H1 (cell line): ENCODE measurements around the gene AIFM3. TPM values are rescaled to one million over a fixed set of nuclear protein-coding genes. Genes with fewer than 3 reads are reported as not detected.

Experiments used
- CTCF ChIA-PET: fragments of 300-600 bp; sonication (Branson Sonifier 250); formaldehyde crosslinking; loops from one replicate; lab custom pipeline; 2021; ENCODE audit not compliant: partially characterized antibody; lab: Charles Lee
- POLR2A ChIA-PET: fragments of 300-600 bp; sonication (Branson Sonifier 250); formaldehyde crosslinking; loops from one replicate; lab custom pipeline; 2021; ENCODE audit warnings: inconsistent platforms; ENCODE audit not compliant: partially characterized antibody; lab: Charles Lee
- DNase-seq, 2 experiments: peaks; one replicate each; pipeline versions ENCODE4 v3.0.0 to v3.0.0-alpha.2; 2010 to 2022; ENCODE audit warnings: low spot score in 2 of 2, low read depth in 1 of 2, mixed read lengths in 1 of 2
- FAIRE-seq: peaks from 2 replicates; lab custom pipeline; 2011; peaks lifted over from hg19 to GRCh38; lab: Jason Lieb, UNC
- H2AFZ ChIP-seq: 2 replicates; pipeline ENCODE4 v1.8.1; 2012; ENCODE audit warnings: low read length, inconsistent platforms
- H2AK5ac ChIP-seq: 2 replicates; pipeline ENCODE4 v1.6.1; 2013; ENCODE audit warnings: low read depth, low read length
- H2BK120ac ChIP-seq: replicated peaks from 2 replicates; pipeline ENCODE3; 2013; ENCODE audit warnings: low read depth, low read length, inconsistent platforms
- H2BK12ac ChIP-seq: 2 replicates; pipeline ENCODE4 v1.6.1; 2013; ENCODE audit warnings: low read depth, low read length
- H2BK15ac ChIP-seq: 2 replicates; pipeline ENCODE4 v1.6.1; 2013; ENCODE audit warnings: low read length
- H2BK20ac ChIP-seq: 2 replicates; pipeline ENCODE4 v1.6.1; 2013; ENCODE audit warnings: low read length
- H2BK5ac ChIP-seq: 2 replicates; pipeline ENCODE4 v1.6.1; 2013; ENCODE audit warnings: low read depth, low read length
- H3K14ac ChIP-seq: 2 replicates; pipeline ENCODE4 v1.6.1; 2013; ENCODE audit warnings: inconsistent platforms; ENCODE audit not compliant: insufficient read length
- H3K18ac ChIP-seq: 2 replicates; pipeline ENCODE4 v1.6.1; 2013; ENCODE audit warnings: low read length; ENCODE audit errors: extremely low read depth
- H3K23ac ChIP-seq: 2 replicates; pipeline ENCODE4 v1.6.1; 2013; ENCODE audit warnings: inconsistent platforms; ENCODE audit not compliant: insufficient read length
- H3K23me2 ChIP-seq: 2 replicates; pipeline ENCODE4 v1.6.1; 2013; ENCODE audit warnings: low read depth, low read length
- H3K27ac ChIP-seq: 2 replicates; pipeline ENCODE4 v1.6.1; 2011; ENCODE audit warnings: low read depth, low read length, inconsistent platforms
- H3K27me3 ChIP-seq, 4 experiments: replicated peaks in 1 of 4; 1 replicate in 1 of 4; 2 replicates in 3 of 4; pipeline versions ENCODE4 v1.6.1 to v1.8.1; 2011 to 2013; ENCODE audit warnings: low read length in 3 of 4, mild to moderate bottlenecking in 3 of 4, inconsistent platforms in 2 of 4, mixed read lengths in 2 of 4, moderate library complexity in 1 of 4; ENCODE audit not compliant: control insufficient read depth in 3 of 4, insufficient read depth in 3 of 4; ENCODE audit errors: extremely low read depth in 1 of 4
- H3K36me3 ChIP-seq, 4 experiments: 2 replicates each; pipeline versions ENCODE4 v1.6.1 to v1.8.1; 2011 to 2013; ENCODE audit warnings: mild to moderate bottlenecking in 4 of 4, low read length in 3 of 4, moderate library complexity in 2 of 4, control low read depth in 1 of 4, inconsistent platforms in 1 of 4; ENCODE audit not compliant: insufficient read depth in 4 of 4, control insufficient read depth in 2 of 4
- H3K4ac ChIP-seq: replicated peaks from 2 replicates; pipeline ENCODE3; 2013; ENCODE audit warnings: low read length, low read depth, mixed read lengths, inconsistent platforms; ENCODE audit not compliant: insufficient read length
- H3K4me1 ChIP-seq, 4 experiments: replicated peaks in 1 of 4; 1 replicate in 1 of 4; 2 replicates in 3 of 4; pipeline versions ENCODE4 v1.6.1 to v1.8.1; 2011 to 2013; ENCODE audit warnings: low read length in 3 of 4, inconsistent platforms in 2 of 4, mixed read lengths in 1 of 4; ENCODE audit not compliant: insufficient read depth in 4 of 4, control insufficient read depth in 3 of 4
- H3K4me2 ChIP-seq, 2 experiments: 2 replicates each; pipeline versions ENCODE4 v1.6.1 to v1.8.1; 2011 to 2013; ENCODE audit warnings: low read depth in 2 of 2, low read length in 2 of 2, control low read depth in 1 of 2, inconsistent platforms in 1 of 2, mild to moderate bottlenecking in 1 of 2; ENCODE audit not compliant: insufficient read depth in 1 of 2
- H3K4me3 ChIP-seq, 4 experiments: fragments of 200-600, 300-600 bp in 1 of 4; sonication (generic), shearing (Covaris generic), sonication (Bioruptor Twin) in 1 of 4; 2 replicates each; pipeline versions ENCODE4 v1.5.1 to v1.8.1; 2011 to 2016; ENCODE audit warnings: low read length in 4 of 4, low read depth in 3 of 4, control low read depth in 2 of 4, inconsistent platforms in 2 of 4, mild to moderate bottlenecking in 2 of 4, mixed read lengths in 1 of 4, moderate library complexity in 1 of 4; ENCODE audit not compliant: insufficient read depth in 2 of 4; ENCODE audit errors: extremely low read depth in 1 of 4
- H3K56ac ChIP-seq: replicated peaks from 2 replicates; pipeline ENCODE3; 2013; ENCODE audit warnings: low read depth, mild to moderate bottlenecking, mixed read lengths, low read length, inconsistent platforms; ENCODE audit not compliant: insufficient read length
- H3K79me1 ChIP-seq: 2 replicates; pipeline ENCODE4 v1.6.1; 2013; ENCODE audit warnings: low read depth, low read length, control low read depth
- H3K79me2 ChIP-seq, 2 experiments: 2 replicates each; pipeline versions ENCODE4 v1.6.1 to v1.8.1; 2012 to 2013; ENCODE audit warnings: low read length in 2 of 2, mild to moderate bottlenecking in 2 of 2, inconsistent platforms in 1 of 2; ENCODE audit not compliant: insufficient read depth in 2 of 2, control insufficient read depth in 1 of 2
- H3K9ac ChIP-seq, 4 experiments: replicated peaks in 1 of 4; 1 replicate in 1 of 4; 2 replicates in 3 of 4; pipeline versions ENCODE4 v1.6.1 to v1.8.1; 2011 to 2013; ENCODE audit warnings: low read depth in 3 of 4, low read length in 3 of 4, control low read depth in 2 of 4, mild to moderate bottlenecking in 2 of 4, moderate library complexity in 2 of 4, inconsistent platforms in 1 of 4; ENCODE audit errors: extremely low read depth in 1 of 4
- H3K9me3 ChIP-seq, 2 experiments: 2 replicates each; pipeline versions ENCODE4 v1.6.1 to v1.8.1; 2012 to 2013; ENCODE audit warnings: mild to moderate bottlenecking in 2 of 2, moderate library complexity in 2 of 2, control low read depth in 1 of 2, inconsistent platforms in 1 of 2, low read depth in 1 of 2, low read length in 1 of 2, mixed read lengths in 1 of 2; ENCODE audit not compliant: insufficient read depth in 2 of 2
- H4K20me1 ChIP-seq, 2 experiments: replicated peaks in 1 of 2; 2 replicates each; pipeline versions ENCODE3 to v1.8.1; 2011 to 2013; ENCODE audit warnings: inconsistent platforms in 2 of 2, low read length in 2 of 2, mild to moderate bottlenecking in 1 of 2; ENCODE audit not compliant: insufficient read depth in 2 of 2, control insufficient read depth in 1 of 2
- H4K5ac ChIP-seq: 2 replicates; pipeline ENCODE4 v1.6.1; 2013; ENCODE audit warnings: low read length, low read depth, mixed read lengths, inconsistent platforms; ENCODE audit not compliant: insufficient read length
- H4K8ac ChIP-seq: 2 replicates; pipeline ENCODE4 v1.8.0; 2013; ENCODE audit warnings: mild to moderate bottlenecking, moderate library complexity, low read length, inconsistent platforms; ENCODE audit not compliant: insufficient read depth; ENCODE audit errors: extremely low read depth
- H4K91ac ChIP-seq: replicated peaks from 2 replicates; pipeline ENCODE3; 2013; ENCODE audit warnings: low read length, mixed read lengths, inconsistent platforms; ENCODE audit not compliant: insufficient read length
- EGR1 ChIP-seq: IDR thresholded peaks from 2 replicates; pipeline ENCODE4 v1.6.1; 2011; ENCODE audit warnings: low read depth, low read length, borderline replicate concordance
- EP300 ChIP-seq, 2 experiments: IDR thresholded peaks; 1 replicate in 1 of 2; 2 replicates in 1 of 2; pipeline ENCODE4 v1.6.1; 2011 to 2012; ENCODE audit warnings: low read depth in 2 of 2, low read length in 2 of 2, mild to moderate bottlenecking in 2 of 2, borderline replicate concordance in 1 of 2, inconsistent platforms in 1 of 2, moderate library complexity in 1 of 2
- EZH2 ChIP-seq: fragments of 200-600 bp; sonication (generic); IDR thresholded peaks from 2 replicates; pipeline ENCODE4 v1.7.1; 2012; ENCODE audit warnings: low read depth, mild to moderate bottlenecking, moderate library complexity, low read length, inconsistent platforms; ENCODE audit not compliant: severe bottlenecking
- FOSL1 ChIP-seq: IDR thresholded peaks from 2 replicates; pipeline ENCODE4 v1.6.1; 2011; ENCODE audit warnings: mild to moderate bottlenecking, low read depth, low read length, moderate library complexity; ENCODE audit not compliant: insufficient read depth
- PHF8 ChIP-seq: fragments of 200-600 bp; sonication (generic); conservative IDR thresholded peaks from 2 replicates; pipeline ENCODE4 v1.7.1; 2012; ENCODE audit warnings: low read depth, mild to moderate bottlenecking, inconsistent platforms, low read length, moderate library complexity
- SP1 ChIP-seq: IDR thresholded peaks from 2 replicates; pipeline ENCODE4 v1.6.1; 2011; ENCODE audit warnings: low read depth, low read length
- SUZ12 ChIP-seq: fragments of 200-600 bp; sonication (generic); IDR thresholded peaks from 2 replicates; pipeline ENCODE4 v1.6.1; 2012; ENCODE audit warnings: mild to moderate bottlenecking, inconsistent platforms, low read length, moderate library complexity, mixed read lengths
- TCF12 ChIP-seq: IDR thresholded peaks from 2 replicates; pipeline ENCODE4 v1.6.1; 2011; ENCODE audit warnings: low read depth, mild to moderate bottlenecking, low read length
- TEAD4 ChIP-seq: IDR thresholded peaks from 2 replicates; pipeline ENCODE4 v1.6.1; 2012; ENCODE audit warnings: low read depth, low read length, inconsistent platforms, mixed read lengths
- USF2 ChIP-seq: IDR thresholded peaks from 2 replicates; pipeline ENCODE4 v1.6.1; 2011; ENCODE audit warnings: low read length, improper control_type of control experiment
- ZNF274 ChIP-seq: IDR thresholded peaks from 2 replicates; pipeline ENCODE4 v1.7.0; 2012; ENCODE audit warnings: low read length, borderline replicate concordance; ENCODE audit errors: extremely low read depth
- WGBS, 2 experiments: shearing (Covaris generic) in 1 of 2; methylation state at CpG; one replicate each; pipeline versions ENCODE4 v1.1.6 to v1.1.7; 2013 to 2015; ENCODE audit warnings: low lambda C conversion rate in 2 of 2, mixed read lengths in 2 of 2, inconsistent platforms in 1 of 2, low coverage in 1 of 2, missing lambda C conversion rate in 1 of 2; ENCODE audit not compliant: insufficient replicate concordance in 2 of 2, insufficient coverage in 1 of 2, insufficient read length in 1 of 2; ENCODE audit errors: extremely low coverage in 1 of 2, missing lambda C conversion rate in 1 of 2; 5-methylcytosine and 5-hydroxymethylcytosine counted together
- polyA plus RNA-seq, 7 experiments: library from polyadenylated mRNA; depleted of rRNA in 3 of 7; stranded (reverse) in 5 of 7; unstranded in 2 of 7; fragments of >200 nt in 5 of 7; fragments of 200-250 nt in 2 of 7; gene quantifications; 1 replicate in 5 of 7; 2 replicates in 1 of 7; 4 replicates in 1 of 7; pipeline versions ENCODE4 v1.2.1 to v1.2.3, GENCODE V29; 2011 to 2013; ENCODE audit warnings: missing spikeins in 2 of 7, mixed read lengths in 2 of 7
- total RNA-seq: library from RNA; stranded (reverse); fragmentation: NEBNext Ultra II Directional; extraction: Animal tissue kit (Norgen Biotek cat#: 25700); gene quantifications from 2 replicates; pipeline ENCODE4 v1.2.1, GENCODE V29; 2021

Gene AIFM3
- total and polyA plus RNA-seq, 2 of the 8 experiments (the other 6 are each of a cell fraction or from before 2014, with no cell fraction given): 0.86 to 1.4 TPM

GRCh38 chr22:20968281-20968977 is 1.4 kb downstream of the AIFM3 start:
- H3K4ac ChIP-seq: no peak overlapping the region
- H3K56ac ChIP-seq: no peak overlapping the region
- H2BK12ac ChIP-seq: 0 out of 2 replicates have a peak overlapping the region, but pooled peaks have one; percentile 39
- peak overlapping the region; percentile 30 to 35; a peak in 1 of 4 replicates for H3K4me2 ChIP-seq
- H4K20me1 ChIP-seq: peaks cover 6 to 10% of the 10 kb centered on the region in 2 experiments
- H3K36me3 ChIP-seq: no peaks in the 10 kb centered on the region
- H3K23me2 ChIP-seq: peaks cover 2% of the 10 kb centered on the region; the same call in 1 of the 2 replicates
- H2AFZ ChIP-seq: no peak overlapping the region
- no peak overlapping the region for H2BK20ac ChIP-seq
- DNase-seq (peak in 1 of 2 experiments; percentile 54), FAIRE-seq (no peak)
- H3K14ac ChIP-seq: no peak overlapping the region
- no peak overlapping the region for H4K91ac ChIP-seq
- CTCF ChIA-PET: interaction anchor here (0.7 to 10.9 kb wide), 6 partner anchors 10 to 83 kb away, joined by 3 to 115 read pairs (median 8); partner anchors contain the start of gene THAP7
- no peak overlapping the region for H3K27ac ChIP-seq
- peaks cover 0 to 19% (median 13%) of the 10 kb centered on the region in 4 experiments; a peak in 6 of 7 replicates for H3K4me1 ChIP-seq
- peak overlapping the region in 1 of 4 experiments; percentile 39; a peak in 2 of 8 replicates for H3K4me3 ChIP-seq
- peaks cover 31 to 64% (median 50%) of the 10 kb centered on the region in 4 experiments for H3K27me3 ChIP-seq
- H3K9me3 ChIP-seq: no peaks in the 10 kb centered on the region
- H2BK5ac ChIP-seq: no peak overlapping the region
- no peak overlapping the region for H2BK120ac ChIP-seq
- H4K8ac ChIP-seq: no peak overlapping the region
- H3K23ac ChIP-seq: no peak overlapping the region
- H4K5ac ChIP-seq: no peak overlapping the region
- POLR2A ChIA-PET: interaction anchor here (0.7 to 2.2 kb wide), 5 partner anchors 10 to 78 kb away, joined by 3 to 15 read pairs (median 5); no protein-coding TSS in a partner anchor
- WGBS, 2 experiments: 72% methylated on average over 3 of the region's 7 CpGs; no CpG with 5 or more reads in 1 of the 2 experiments
- no peak overlapping the region for H2AK5ac ChIP-seq
- no peaks in the 10 kb centered on the region for H3K79me1 ChIP-seq
- H2BK15ac ChIP-seq: no peak overlapping the region
- H3K18ac ChIP-seq: no peak overlapping the region; the same call in 1 of the 2 replicates
- no peaks in the 10 kb centered on the region for H3K79me2 ChIP-seq
- no peak overlapping the region for H3K9ac ChIP-seq
- TF ChIP-seq SUZ12: no peak
- no peak for TF ChIP-seq SP1
- TF ChIP-seq TEAD4: no peak
- no peak for TF ChIP-seq TCF12
- TF ChIP-seq USF2: no peak
- no peak for TF ChIP-seq ZNF274
- TF ChIP-seq EZH2: no peak
- TF ChIP-seq FOSL1: no peak
- no peak for TF ChIP-seq EGR1
- TF ChIP-seq PHF8: no peak
- no peak for TF ChIP-seq EP300 (IDR thresholded peaks at IDR 0.05; ENCODE audit: borderline replicate concordance in 1 of 2, low read depth in 2 of 2, low read length in 2 of 2)
